ENCODE data around the gene PLA2G2C.

The PLA2G2C gene

GRCh38 chr1:20197329-20197791, 11.0 kb upstream of the PLA2G2C start:
- no peak for TF ChIP-seq ZNF777 (tag by site-specific recombination; IDR thresholded peaks at IDR 0.05; ENCODE audit: borderline replicate concordance)
- TF ChIP-seq, protein P1, sequence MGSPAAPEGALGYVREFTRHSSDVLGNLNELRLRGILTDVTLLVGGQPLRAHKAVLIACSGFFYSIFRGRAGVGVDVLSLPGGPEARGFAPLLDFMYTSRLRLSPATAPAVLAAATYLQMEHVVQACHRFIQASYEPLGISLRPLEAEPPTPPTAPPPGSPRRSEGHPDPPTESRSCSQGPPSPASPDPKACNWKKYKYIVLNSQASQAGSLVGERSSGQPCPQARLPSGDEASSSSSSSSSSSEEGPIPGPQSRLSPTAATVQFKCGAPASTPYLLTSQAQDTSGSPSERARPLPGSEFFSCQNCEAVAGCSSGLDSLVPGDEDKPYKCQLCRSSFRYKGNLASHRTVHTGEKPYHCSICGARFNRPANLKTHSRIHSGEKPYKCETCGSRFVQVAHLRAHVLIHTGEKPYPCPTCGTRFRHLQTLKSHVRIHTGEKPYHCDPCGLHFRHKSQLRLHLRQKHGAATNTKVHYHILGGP (tag by site-specific recombination; IDR thresholded peaks at IDR 0.05) = no peak
- TF ChIP-seq SCRT1 (tag by site-specific recombination; IDR thresholded peaks at IDR 0.05; ENCODE audit: borderline replicate concordance) = no peak
- no peak for TF ChIP-seq ZNF610 (tag by site-specific recombination; IDR thresholded peaks at IDR 0.05; ENCODE audit: borderline replicate concordance)
- TF ChIP-seq ZNF654 (tag by site-specific recombination; IDR thresholded peaks at IDR 0.05; ENCODE audit: low read depth) = no peak
- no peak for TF ChIP-seq ZNF626 (tag by site-specific recombination; IDR thresholded peaks at IDR 0.05)
- TF ChIP-seq BCL11A (tag by site-specific recombination; IDR thresholded peaks at IDR 0.05; ENCODE audit: low read depth) = no peak
- TF ChIP-seq ZBTB8A (tag by site-specific recombination; IDR thresholded peaks at IDR 0.05) = no peak
- no peak for TF ChIP-seq ZNF549 (tag by site-specific recombination; IDR thresholded peaks at IDR 0.05)
- peak; percentile 69 for TF ChIP-seq KLF1 (tag by site-specific recombination; IDR thresholded peaks at IDR 0.05)
- TF ChIP-seq PRDM2 (tag by site-specific recombination; IDR thresholded peaks at IDR 0.05; ENCODE audit: borderline replicate concordance) = no peak
- TF ChIP-seq SETDB1 (IDR thresholded peaks at IDR 0.05; ENCODE audit: insufficient read length, low read length) = no peak
- TF ChIP-seq KLF7 (tag by site-specific recombination; IDR thresholded peaks at IDR 0.05; ENCODE audit: borderline replicate concordance) = no peak
- peak; percentile 50; the same call in 1 of the 2 replicates for TF ChIP-seq KLF9 (tag by site-specific recombination; IDR thresholded peaks at IDR 0.05; ENCODE audit: low read depth)
- TF ChIP-seq ZNF830 (tag by site-specific recombination; IDR thresholded peaks at IDR 0.05; ENCODE audit: low read depth) = no peak
- peak; percentile 44; the same call in 1 of the 2 replicates for TF ChIP-seq ZNF366 (tag by site-specific recombination; conservative IDR thresholded peaks at IDR 0.05)
- TF ChIP-seq, protein P2, sequence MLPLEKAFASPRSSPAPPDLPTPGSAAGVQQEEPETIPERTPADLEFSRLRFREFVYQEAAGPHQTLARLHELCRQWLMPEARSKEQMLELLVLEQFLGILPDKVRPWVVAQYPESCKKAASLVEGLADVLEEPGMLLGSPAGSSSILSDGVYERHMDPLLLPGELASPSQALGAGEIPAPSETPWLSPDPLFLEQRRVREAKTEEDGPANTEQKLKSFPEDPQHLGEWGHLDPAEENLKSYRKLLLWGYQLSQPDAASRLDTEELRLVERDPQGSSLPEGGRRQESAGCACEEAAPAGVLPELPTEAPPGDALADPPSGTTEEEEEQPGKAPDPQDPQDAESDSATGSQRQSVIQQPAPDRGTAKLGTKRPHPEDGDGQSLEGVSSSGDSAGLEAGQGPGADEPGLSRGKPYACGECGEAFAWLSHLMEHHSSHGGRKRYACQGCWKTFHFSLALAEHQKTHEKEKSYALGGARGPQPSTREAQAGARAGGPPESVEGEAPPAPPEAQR (tag by site-specific recombination; IDR thresholded peaks at IDR 0.05) = no peak
- TF ChIP-seq, protein P3, sequence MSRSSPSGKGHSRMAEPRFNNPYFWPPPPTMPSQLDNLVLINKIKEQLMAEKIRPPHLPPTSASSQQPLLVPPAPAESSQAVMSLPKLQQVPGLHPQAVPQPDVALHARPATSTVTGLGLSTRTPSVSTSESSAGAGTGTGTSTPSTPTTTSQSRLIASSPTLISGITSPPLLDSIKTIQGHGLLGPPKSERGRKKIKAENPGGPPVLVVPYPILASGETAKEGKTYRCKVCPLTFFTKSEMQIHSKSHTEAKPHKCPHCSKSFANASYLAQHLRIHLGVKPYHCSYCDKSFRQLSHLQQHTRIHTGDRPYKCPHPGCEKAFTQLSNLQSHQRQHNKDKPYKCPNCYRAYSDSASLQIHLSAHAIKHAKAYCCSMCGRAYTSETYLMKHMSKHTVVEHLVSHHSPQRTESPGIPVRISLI (tag by site-specific recombination; IDR thresholded peaks at IDR 0.05) = 0 out of 2 replicates have a peak, but pooled peaks have one; percentile 20
- no peak for TF ChIP-seq ZNF621 (tag by site-specific recombination; IDR thresholded peaks at IDR 0.05)
- no peak for TF ChIP-seq ZNF324 (tag by site-specific recombination; IDR thresholded peaks at IDR 0.05)
- no peak for TF ChIP-seq SALL2 (tag by site-specific recombination; IDR thresholded peaks at IDR 0.05; ENCODE audit: borderline replicate concordance)
- TF ChIP-seq EGR2 (tag by site-specific recombination; IDR thresholded peaks at IDR 0.05; ENCODE audit: low read depth) = no peak
- no peak for TF ChIP-seq GFI1B (tag by site-specific recombination; IDR thresholded peaks at IDR 0.05)
- TF ChIP-seq ZNF544 (tag by site-specific recombination; IDR thresholded peaks at IDR 0.05) = no peak
- TF ChIP-seq ZNF37A (tag by site-specific recombination; IDR thresholded peaks at IDR 0.05) = no peak
- TF ChIP-seq, protein P4, sequence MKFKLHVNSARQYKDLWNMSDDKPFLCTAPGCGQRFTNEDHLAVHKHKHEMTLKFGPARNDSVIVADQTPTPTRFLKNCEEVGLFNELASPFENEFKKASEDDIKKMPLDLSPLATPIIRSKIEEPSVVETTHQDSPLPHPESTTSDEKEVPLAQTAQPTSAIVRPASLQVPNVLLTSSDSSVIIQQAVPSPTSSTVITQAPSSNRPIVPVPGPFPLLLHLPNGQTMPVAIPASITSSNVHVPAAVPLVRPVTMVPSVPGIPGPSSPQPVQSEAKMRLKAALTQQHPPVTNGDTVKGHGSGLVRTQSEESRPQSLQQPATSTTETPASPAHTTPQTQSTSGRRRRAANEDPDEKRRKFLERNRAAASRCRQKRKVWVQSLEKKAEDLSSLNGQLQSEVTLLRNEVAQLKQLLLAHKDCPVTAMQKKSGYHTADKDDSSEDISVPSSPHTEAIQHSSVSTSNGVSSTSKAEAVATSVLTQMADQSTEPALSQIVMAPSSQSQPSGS (tag by site-specific recombination; IDR thresholded peaks at IDR 0.05; ENCODE audit: low read depth) = no peak
- CTCF ChIA-PET = interaction anchor here (0.6 to 0.7 kb wide), 2 partner anchors 16 to 297 kb away, joined by 3 read pairs; no protein-coding TSS in a partner anchor
- POLR2A ChIA-PET = no interaction called here
- Histone ChIP-seq H3K4me3 (ENCODE audit: low read depth, low read length) (no peak overlapping the region), H3K27ac (ENCODE audit: extremely low read depth, low read depth, low read length) (no peak overlapping the region), H3K9me3 (ENCODE audit: control insufficient read depth, insufficient read depth, low read depth, low read length) (no peaks in the 10 kb centered on the region), H3K36me3 (ENCODE audit: control insufficient read depth in 2 of 2, insufficient read depth in 1 of 2, low read length in 2 of 2) (no peaks in the 10 kb centered on the region), H3K4me1 (ENCODE audit: control insufficient read depth, insufficient read depth, low read length) (no peaks in the 10 kb centered on the region)

Measured in HEK293 (cell line).